Type B pancreatic cell (in vitro differentiated cells): ENCODE data around the gene GBX2. TPM values are rescaled to one million over a fixed set of nuclear protein-coding genes. Genes with fewer than 3 reads are reported as not detected.

Source experiments
- DNase-seq: peaks from one replicate; pipeline ENCODE4 v3.0.0; 2021; ENCODE audit warnings: mixed read lengths; ENCODE audit not compliant: unreplicated experiment; ENCODE audit errors: extremely low spot score
- H3K27ac Mint-ChIP-seq: 2 replicates; pipeline ENCODE4 v1.8.0; 2021; ENCODE audit warnings: mild to moderate bottlenecking, mixed read lengths
- H3K27me3 Mint-ChIP-seq: 2 replicates; pipeline ENCODE4 v1.8.0; 2021; ENCODE audit warnings: mixed read lengths
- H3K36me3 Mint-ChIP-seq: 2 replicates; pipeline ENCODE4 v1.8.0; 2021; ENCODE audit warnings: mixed read lengths
- H3K4me1 Mint-ChIP-seq: one replicate; pipeline ENCODE4 v1.8.0; 2021; ENCODE audit warnings: mixed read lengths; ENCODE audit not compliant: unreplicated experiment
- H3K4me3 Mint-ChIP-seq: 2 replicates; pipeline ENCODE4 v1.8.0; 2021; ENCODE audit warnings: mild to moderate bottlenecking, mixed read lengths
- H3K9me3 Mint-ChIP-seq: 2 replicates; pipeline ENCODE4 v1.8.0; 2021; ENCODE audit warnings: mixed read lengths
- total RNA-seq: library from RNA; stranded (reverse); gene quantifications from 2 replicates; pipeline ENCODE4 v1.2.1, GENCODE V29; 2021; ENCODE audit warnings: low replicate concordance
- TF ChIP-seq, protein P1 (sequence below): fragments of 200-600 bp; sonication (generic); conservative IDR thresholded peaks from 2 replicates; pipeline ENCODE4 v1.5.0; 2021; ENCODE audit warnings: antibody characterized with exemption, mild to moderate bottlenecking

Gene GBX2
- total RNA-seq, 1 donor from 2014 or later, result 2.1 TPM

GRCh38 chr2:236136538-236136937 is 31.6 kb downstream of the GBX2 start:
- no peak for DNase-seq
- Mint-ChIP-seq H3K4me1 (no peaks in the 10 kb centered on the region), H3K27ac (no peak overlapping the region), H3K4me3 (no peak overlapping the region), H3K36me3 (peaks cover 5% of the 10 kb centered on the region), H3K9me3 (no peaks in the 10 kb centered on the region), H3K27me3 (peaks cover 3% of the 10 kb centered on the region)
- TF ChIP-seq, protein P1, sequence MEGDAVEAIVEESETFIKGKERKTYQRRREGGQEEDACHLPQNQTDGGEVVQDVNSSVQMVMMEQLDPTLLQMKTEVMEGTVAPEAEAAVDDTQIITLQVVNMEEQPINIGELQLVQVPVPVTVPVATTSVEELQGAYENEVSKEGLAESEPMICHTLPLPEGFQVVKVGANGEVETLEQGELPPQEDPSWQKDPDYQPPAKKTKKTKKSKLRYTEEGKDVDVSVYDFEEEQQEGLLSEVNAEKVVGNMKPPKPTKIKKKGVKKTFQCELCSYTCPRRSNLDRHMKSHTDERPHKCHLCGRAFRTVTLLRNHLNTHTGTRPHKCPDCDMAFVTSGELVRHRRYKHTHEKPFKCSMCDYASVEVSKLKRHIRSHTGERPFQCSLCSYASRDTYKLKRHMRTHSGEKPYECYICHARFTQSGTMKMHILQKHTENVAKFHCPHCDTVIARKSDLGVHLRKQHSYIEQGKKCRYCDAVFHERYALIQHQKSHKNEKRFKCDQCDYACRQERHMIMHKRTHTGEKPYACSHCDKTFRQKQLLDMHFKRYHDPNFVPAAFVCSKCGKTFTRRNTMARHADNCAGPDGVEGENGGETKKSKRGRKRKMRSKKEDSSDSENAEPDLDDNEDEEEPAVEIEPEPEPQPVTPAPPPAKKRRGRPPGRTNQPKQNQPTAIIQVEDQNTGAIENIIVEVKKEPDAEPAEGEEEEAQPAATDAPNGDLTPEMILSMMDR, result no peak

DNA sequence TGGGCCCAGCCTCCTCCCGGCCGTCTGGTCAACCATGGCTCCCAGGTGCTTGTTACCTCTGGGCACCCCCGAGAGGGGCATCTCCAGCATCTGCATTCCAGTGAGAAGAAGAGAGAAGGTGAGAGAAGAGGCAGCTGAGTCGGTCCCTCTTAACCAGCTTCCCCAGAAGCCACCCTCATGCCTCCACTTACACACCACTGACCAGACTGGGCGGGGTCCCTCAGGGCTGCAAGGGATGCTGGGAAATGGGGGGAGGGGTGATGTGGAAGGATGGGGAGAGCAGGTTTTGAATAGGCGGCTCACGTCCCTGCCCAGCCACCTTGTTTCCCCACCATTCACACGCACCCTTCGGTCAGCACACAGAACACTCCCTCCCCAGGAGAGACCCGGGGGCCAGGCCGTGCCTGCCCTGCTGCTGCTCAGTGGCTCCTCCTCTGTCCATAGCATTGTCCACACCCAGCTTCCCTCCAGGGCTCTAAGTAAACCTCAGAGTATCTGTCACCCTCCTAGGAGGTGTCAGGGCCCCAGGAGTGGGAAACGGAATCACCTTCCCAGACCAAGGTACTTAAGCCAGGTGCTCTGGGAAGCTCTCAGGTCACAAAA is 34.7 kb downstream of the GBX2 start:
- no peak for DNase-seq
- H3K4me1 Mint-ChIP-seq, result no peaks in the 10 kb centered on the region
- peaks cover 6% of the 10 kb centered on the region for H3K36me3 Mint-ChIP-seq
- H3K27me3 Mint-ChIP-seq, result no peaks in the 10 kb centered on the region
- H3K9me3 Mint-ChIP-seq, result no peaks in the 10 kb centered on the region
- no peak overlapping the region for H3K27ac Mint-ChIP-seq
- H3K4me3 Mint-ChIP-seq, result no peak overlapping the region
- TF ChIP-seq, protein P1, result no peak

DNA sequence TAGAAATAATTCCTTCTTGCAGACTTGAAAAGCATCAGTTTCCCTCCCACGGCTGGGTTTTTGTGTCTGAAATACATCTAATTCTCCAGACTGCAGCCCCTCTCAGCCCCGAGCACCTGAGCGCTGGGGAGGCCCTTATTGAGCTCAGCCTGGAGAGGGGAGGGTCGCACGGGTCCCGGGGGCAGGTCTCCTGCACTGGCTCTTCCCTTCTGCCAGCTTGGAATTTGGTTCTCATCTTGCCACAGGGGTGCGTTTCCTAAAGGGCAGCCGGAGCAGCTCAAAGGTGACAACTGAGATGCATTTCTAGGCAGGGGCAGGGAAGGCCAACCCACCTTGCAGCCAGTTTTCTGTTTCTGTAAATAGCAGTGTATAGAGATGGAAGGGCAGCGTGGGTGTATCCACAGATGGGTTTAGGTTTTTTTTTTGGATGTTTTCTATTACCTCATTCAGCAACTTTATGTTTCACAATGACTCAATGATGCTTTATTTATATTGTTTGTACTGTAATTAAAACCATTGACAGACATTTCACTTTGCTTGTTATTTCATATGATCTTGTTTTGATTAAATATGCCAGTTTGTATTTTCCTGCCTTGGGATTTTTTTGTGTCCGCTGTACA is 37.0 kb downstream of the GBX2 start:
- no peak for DNase-seq
- Mint-ChIP-seq H3K27ac (no peak overlapping the region), H3K9me3 (no peaks in the 10 kb centered on the region), H3K36me3 (peaks cover 6% of the 10 kb centered on the region), H3K4me1 (no peaks in the 10 kb centered on the region), H3K4me3 (no peak overlapping the region), H3K27me3 (no peaks in the 10 kb centered on the region)
- TF ChIP-seq, protein P1, result no peak

- Mint-ChIP-seq H3K36me3 (peaks cover 8% of the 10 kb centered on the region), H3K9me3 (no peaks in the 10 kb centered on the region)
Measured at GRCh38 chr2:236130349-236130998, 37.7 kb downstream of the GBX2 start.

GRCh38 chr2:236129935-236130334 is 38.3 kb downstream of the GBX2 start:
- TF ChIP-seq, protein P1, result no peak
- no peak overlapping the region for H3K27ac Mint-ChIP-seq
- peaks cover 13% of the 10 kb centered on the region for H3K36me3 Mint-ChIP-seq
- no peak for DNase-seq
- H3K4me3 Mint-ChIP-seq, result no peak overlapping the region
- no peaks in the 10 kb centered on the region for H3K9me3 Mint-ChIP-seq
- H3K4me1 Mint-ChIP-seq, result no peaks in the 10 kb centered on the region
- no peaks in the 10 kb centered on the region for H3K27me3 Mint-ChIP-seq

More at GRCh38 chr2:236130349-236130998, 37.7 kb downstream of the GBX2 start:
- H3K4me1 Mint-ChIP-seq, result no peaks in the 10 kb centered on the region
- H3K27ac Mint-ChIP-seq, result no peak overlapping the region
- no peak overlapping the region for H3K4me3 Mint-ChIP-seq
- no peak for DNase-seq
- no peaks in the 10 kb centered on the region for H3K27me3 Mint-ChIP-seq
- TF ChIP-seq, protein P1, result no peak
